Fibroblast of the conjunctiva (primary cell): ENCODE data around the gene CPSF7.
"Not testable (repeated sequence)": the region's sequence is repeated elsewhere in the genome, so short reads cannot be mapped to it uniquely, and the experiment has no call there.

Source experiments
- DNase-seq: peaks from one replicate; pipeline ENCODE4 v3.0.0-alpha.2; 2010; ENCODE audit warnings: low read depth

CPSF7 gene, protein sequence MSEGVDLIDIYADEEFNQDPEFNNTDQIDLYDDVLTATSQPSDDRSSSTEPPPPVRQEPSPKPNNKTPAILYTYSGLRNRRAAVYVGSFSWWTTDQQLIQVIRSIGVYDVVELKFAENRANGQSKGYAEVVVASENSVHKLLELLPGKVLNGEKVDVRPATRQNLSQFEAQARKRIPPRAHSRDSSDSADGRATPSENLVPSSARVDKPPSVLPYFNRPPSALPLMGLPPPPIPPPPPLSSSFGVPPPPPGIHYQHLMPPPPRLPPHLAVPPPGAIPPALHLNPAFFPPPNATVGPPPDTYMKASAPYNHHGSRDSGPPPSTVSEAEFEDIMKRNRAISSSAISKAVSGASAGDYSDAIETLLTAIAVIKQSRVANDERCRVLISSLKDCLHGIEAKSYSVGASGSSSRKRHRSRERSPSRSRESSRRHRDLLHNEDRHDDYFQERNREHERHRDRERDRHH

DNA sequence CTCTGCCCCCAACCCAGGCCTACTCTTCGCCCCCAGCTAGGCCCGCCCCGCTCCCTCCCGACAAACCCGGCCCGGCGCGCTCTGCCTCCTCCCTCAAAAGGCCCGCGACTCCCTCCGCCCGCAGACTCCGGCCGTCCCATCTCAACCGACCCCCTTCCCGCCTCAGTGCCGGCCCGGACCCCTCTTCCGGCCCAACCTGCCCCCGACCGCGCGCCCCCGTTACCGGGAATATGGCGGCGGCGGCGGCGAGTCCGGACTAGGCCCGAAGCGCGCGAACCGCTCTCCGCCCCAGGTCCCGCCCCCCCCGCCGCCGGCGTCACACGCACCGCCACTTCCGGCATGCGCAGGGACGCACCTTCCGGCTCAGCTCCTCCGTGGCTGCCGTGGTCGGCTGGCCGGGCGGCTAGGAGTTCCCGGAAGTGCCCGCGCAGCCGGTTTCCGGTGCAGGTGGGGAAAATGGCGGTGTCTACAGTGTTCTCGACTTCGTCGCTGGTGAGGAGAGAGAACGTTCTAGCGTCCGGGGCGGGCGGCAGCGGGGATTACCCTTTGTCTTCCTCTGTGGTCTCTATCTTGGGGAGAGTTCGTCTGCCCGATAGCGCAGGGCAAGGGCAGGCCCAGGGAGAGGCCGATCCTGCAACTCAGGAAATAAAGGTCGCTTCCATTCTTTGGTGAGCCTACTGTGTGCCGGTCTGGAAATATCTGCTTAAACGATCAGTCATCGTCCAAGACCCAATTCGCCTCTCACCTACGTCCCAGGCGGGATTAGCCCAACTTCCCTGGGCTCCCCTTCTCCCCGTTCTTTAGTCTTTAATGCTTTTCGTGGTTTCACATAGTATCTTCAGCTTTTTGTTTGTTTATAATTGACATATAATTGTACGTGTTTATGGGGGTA, at the start of gene CPSF7, which contains the start of gene SDHAF2:
CPSF7 (minus strand) TSS at position 285 of the 892 bp plus-strand sequence. CDS start 740 bp downstream, outside the sequence.
SDHAF2 (plus strand) TSS at position 434 of the 892 bp plus-strand sequence; CDS start at position 457, 23 bp downstream.
- peak; percentile 86 for DNase-seq

GRCh38 chr11:61477727-61478148, 48.0 kb upstream of the CPSF7 start:
- DNase-seq = no peak

DNA sequence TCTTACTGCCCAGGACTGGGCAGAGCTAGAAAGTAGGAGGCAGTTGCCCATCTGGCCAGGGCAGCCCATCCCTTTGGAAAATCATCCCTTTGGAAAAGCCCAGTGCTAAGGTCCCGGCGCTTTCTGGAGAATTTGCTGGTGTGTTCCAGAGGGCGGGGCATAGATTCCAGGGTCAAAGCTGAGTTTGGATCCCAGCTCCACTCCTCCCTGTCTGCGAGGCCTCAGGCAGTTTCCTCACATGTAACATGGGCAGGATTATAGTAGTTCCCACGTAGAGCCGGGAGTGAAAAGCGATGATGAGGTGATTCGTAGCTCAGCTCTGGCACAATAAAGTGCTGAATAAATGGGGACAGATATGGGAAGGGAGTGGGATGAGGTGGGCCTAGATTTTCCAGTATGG, 47.4 kb upstream of the CPSF7 start:
- no peak for DNase-seq

- no peak for DNase-seq
Measured at GRCh38 chr11:61476371-61476770, 46.6 kb upstream of the CPSF7 start.

GRCh38 chr11:61475433-61475832, 45.7 kb upstream of the CPSF7 start:
- DNase-seq = no peak

DNA sequence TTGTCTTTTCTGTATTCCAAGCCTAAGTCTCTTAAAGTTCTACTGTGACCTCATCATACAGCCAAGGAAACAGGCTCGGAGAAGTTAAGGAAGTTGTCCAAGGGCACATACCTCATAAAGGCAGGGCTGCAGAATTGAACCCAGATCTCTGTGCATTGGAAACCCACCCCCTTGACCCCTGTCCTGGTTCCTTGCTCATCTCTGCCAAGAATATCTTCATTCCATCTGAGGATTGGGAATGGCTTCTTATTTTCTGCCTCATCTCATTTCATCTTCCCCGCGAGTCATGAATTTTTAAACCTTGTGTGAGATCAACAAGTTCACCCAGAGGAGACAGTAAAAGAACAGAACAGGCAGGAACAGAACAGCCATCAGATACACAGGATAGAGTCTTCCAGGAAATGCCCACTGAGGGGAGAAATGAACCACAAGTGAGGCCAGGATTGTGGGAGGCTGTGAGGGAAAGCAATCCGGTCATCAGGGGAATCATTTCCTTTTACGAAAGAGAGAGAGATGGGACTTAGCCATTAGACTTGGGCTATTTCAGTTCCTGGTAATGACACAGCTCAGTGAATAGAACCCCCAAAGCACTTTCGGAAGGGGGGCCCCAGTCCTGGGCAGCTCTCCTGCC, 44.4 kb upstream of the CPSF7 start:
- no peak for DNase-seq

DNA sequence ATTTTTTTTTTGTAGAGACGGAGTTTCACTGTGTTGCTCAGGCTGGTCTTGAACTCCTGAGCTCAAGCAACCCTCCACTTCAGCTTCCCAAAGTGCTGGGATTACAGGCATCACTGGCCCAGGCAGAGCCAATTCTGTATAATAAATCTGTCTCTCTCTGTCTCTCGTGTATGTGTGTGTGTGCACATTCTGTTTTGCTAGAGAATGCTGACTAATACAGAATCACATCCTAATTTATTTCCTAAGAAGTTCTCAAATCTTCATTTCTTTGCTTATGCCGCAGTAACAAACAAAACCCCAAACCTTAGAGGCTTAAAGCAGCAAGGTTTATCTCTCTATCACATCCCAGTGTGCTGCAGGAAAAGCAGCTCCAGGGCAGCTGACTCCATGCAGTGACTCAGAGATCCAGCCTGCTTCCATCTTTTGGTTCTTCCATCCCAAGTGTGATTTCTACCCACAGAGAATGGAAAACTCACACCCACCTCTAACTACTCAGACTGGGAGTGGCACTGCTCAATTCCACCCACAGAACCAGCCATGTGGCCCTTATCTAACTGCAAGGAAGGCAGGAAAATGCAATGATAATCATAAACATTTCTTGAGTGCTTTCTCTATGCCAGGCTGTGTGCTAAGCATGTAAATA, 43.7 kb upstream of the CPSF7 start:
- no peak for DNase-seq

GRCh38 chr11:61472868-61473267, 43.1 kb upstream of the CPSF7 start:
- DNase-seq = peak; percentile 81

DNA sequence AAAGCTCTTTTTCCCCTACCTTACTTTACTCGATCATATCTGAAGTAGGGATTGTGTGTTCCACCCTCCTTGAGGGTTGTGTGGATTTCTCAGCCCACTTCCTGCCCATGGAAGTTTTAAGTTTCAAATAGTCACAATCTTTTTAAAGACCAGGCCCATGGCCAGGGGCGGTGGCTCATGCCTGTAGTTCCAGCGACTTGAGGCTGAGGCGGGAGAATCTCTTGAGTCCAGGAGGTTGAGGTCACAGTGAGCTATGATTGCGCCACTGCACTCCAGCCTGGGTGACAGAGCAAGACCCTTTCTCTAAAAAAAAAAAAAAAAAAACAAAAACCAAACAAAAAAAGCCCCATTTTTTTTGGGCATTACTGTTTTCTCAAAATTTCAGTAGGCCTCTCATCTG, 42.5 kb upstream of the CPSF7 start:
- DNase-seq = no peak

DNA sequence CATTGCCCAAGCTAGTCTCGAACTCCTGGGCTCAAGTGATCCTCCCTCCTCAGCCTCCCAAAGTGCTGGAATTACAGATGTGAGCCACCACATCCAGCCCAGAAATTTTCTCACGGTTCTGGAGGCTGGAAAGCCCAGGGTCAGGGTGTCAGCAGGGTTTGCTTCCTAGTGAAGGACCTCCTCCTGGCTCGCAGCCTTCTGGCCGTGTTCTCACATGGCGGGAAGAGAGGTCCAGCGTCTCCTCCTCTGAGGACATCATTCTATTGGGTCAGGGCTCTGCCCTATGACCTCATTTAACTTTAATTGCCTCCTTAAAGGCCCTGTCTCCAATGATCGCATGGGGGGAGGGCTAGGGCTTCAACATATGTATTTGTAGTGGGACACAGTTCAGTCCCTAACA, 38.2 kb upstream of the CPSF7 start:
- DNase-seq = no peak

- not testable (repeated sequence) for DNase-seq
Measured at GRCh38 chr11:61467602-61468001, 37.8 kb upstream of the CPSF7 start.

DNA sequence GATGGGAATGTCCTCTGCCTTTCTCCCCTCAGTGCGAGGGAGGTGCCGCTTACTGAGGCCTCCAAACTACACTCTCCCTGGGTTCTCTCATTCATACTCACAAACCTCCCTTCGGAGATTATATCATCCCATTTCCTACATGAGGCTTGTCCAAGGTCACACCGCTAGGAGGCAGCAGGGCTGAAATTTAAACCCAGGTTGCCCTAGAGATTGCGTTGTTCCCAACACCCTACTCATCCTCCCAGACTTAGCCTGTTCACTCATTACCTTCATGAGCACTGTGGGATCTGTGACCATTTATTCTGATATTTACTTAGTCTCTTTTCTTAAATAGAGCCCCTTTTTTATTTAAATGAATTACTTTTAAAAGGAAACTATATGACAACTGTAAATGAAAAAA, 31.2 kb upstream of the CPSF7 start:
- no peak for DNase-seq

- peak; percentile 51 for DNase-seq
Measured at GRCh38 chr11:61460474-61460881, 30.7 kb upstream of the CPSF7 start.

- DNase-seq = no peak
Measured at GRCh38 chr11:61454520-61454919, 24.7 kb upstream of the CPSF7 start.

DNA sequence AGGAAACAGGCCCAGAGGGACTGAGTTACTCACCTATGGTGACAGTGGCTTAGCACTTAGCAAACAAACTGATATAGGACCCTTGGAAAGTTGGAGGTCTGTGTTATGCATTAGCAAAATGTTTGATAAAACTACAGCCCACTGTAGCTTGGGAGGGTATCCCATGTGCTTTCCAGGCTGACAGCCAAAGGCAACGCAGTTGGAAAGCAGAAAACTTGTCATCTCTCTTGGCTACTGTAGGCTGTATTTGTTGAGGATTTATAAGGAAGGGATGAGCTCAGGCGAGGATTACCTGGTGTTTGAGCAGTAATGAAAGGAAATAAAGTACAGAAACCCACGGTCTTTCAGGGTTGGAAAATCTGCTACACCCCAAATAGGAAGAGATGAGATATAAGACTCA, 23.9 kb upstream of the CPSF7 start:
- no peak for DNase-seq

GRCh38 chr11:61452825-61453224, 23.1 kb upstream of the CPSF7 start:
- DNase-seq = no peak

DNA sequence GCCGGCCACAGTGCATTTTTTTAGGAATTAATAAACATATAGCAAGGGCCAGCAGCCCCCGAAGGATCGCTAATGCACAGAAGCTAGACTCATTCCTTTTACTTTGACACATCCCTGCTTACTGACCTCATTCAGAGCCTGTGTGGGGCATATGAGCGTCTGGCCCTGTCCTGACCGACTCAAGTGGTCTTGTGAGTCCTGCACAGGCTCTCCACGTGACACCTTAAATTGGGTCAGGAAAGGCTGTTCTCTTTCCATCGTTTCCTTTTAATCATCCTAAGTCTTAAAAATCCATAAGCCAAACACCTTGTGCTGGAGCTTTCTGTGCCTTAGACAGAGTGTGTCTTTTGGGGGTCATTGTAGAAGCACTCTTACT, 18.8 kb upstream of the CPSF7 start:
- no peak for DNase-seq

- no peak for DNase-seq
Measured at GRCh38 chr11:61447601-61448551, 18.1 kb upstream of the CPSF7 start.

DNA sequence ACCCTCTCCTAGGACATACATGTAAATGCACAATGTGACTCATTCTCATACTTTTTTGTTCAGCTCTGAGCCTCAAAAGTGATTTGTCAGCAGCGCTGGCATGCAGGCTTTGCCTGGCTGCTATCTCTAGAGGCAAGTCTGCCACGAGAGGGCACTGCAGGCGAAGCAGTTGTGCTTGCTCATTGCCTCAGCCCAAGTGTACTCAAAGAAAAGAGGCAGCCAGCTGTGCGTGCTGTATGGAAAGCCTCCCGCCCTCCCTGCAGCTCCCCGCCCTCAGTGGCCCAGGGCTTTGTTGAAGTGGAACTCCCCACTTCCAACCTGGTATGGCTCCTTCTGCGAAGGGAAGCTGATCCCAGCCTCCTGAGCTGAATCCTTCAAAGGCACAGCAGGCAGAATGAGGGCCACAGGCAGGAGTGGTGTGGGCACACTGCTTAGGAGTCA, 16.5 kb upstream of the CPSF7 start:
- DNase-seq = peak; percentile 95

DNA sequence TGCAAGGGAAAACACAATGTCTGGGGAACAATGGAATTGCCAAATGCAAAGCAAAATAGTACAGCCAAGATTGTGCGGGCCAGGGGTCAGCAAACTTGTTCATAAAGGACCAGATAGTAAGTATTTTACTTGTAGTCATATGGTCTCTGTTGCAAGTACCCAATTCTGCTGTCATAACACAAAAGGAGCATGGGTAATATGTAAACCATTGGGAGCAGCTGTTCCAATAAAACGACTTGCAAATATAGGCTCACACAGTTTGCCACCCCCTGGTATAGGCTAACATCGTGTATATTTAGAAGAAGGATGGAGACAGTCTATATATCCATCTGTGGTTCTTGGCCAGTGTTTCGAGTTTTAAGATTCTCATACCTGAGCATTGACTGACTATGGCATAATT, 15.7 kb upstream of the CPSF7 start:
- no peak for DNase-seq

GRCh38 chr11:61442616-61443015, 12.8 kb upstream of the CPSF7 start:
- no peak for DNase-seq
